Activated CD8-positive, alpha-beta memory T cell treated with anti-CD3 and anti-CD28 coated beads for 36 hours (primary cell): ENCODE data around the gene S100A2. TPM values are rescaled to one million over a fixed set of nuclear protein-coding genes. Genes with fewer than 3 reads are reported as not detected.

ENCODE experiments used
- CTCF ChIA-PET: fragments of 350-600 bp; sonication (Branson Sonifier 250); formaldehyde crosslinking; loops from one replicate; lab custom pipeline; 2021; ENCODE audit warnings: antibody characterized with exemption; lab: Charles Lee
- POLR2A ChIA-PET: fragments of 350-600 bp; sonication (Branson Sonifier 250); formaldehyde crosslinking; loops from one replicate; lab custom pipeline; 2021; ENCODE audit warnings: antibody characterized with exemption; lab: Charles Lee
- total RNA-seq, 2 experiments: library from RNA; stranded (reverse); gene quantifications; one replicate each; pipeline ENCODE4 v1.2.3, GENCODE V29; 2021

S100A2 gene
- total RNA-seq, result 1 to 10 TPM; 1.2 to 1.6 TPM

DNA sequence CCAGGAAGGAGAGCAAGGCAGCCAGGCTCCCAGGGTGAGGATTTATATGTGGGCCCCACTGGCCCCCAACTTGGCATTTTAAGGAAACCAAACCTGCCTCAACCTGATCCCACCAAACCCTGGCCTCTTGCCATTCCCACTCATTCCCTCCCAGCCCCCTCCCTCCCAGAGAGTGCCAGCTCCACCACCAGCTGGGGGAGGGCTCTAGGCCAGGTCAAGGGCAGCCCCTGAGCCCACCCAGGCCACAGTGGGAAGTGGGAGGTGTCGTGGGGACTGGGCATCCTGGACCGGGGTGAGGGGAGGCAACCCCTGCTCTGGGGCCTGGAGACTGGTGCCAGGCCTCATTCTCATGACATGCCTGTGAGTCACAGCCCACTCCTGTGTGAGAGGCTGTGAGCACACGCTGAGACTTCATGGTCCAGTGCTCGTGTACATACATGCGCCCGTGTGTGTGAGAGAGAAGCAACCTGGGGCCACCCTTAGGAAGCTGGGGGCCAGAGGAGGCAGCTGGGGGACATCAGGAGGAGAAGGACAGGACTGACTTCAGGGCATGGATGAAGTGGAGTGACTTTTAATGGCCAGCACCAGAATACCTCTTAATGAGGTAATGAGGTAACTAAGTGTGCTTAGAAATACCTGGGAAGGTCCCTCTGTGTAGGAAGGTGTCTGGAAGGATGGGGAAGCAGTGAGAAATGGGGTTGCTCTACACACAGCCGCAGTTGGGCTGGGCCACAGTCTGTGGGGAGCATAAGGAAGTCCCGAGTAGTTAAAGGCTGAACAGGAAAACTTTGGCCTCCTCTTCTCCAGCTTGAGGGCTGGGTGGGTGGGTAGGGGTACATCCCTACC lies at the start of gene S100A2:
TSS of gene S100A2 (minus strand) at position 316 of the 846 bp plus-strand sequence. CDS start 1,967 bp downstream, outside the sequence.
- ChIA-PET CTCF (interaction anchor here (0.7 to 2.1 kb wide), 9 partner anchors 10 to 70 kb away, joined by 3 to 22 read pairs (median 4); partner anchors contain the start of genes S100A4 and S100A6), POLR2A (interaction anchor here (1.0 to 1.5 kb wide), 4 partner anchors 21 to 70 kb away, joined by 3 to 17 read pairs (median 8); partner anchors contain the start of genes CHTOP, S100A4 and S100A6)

DNA sequence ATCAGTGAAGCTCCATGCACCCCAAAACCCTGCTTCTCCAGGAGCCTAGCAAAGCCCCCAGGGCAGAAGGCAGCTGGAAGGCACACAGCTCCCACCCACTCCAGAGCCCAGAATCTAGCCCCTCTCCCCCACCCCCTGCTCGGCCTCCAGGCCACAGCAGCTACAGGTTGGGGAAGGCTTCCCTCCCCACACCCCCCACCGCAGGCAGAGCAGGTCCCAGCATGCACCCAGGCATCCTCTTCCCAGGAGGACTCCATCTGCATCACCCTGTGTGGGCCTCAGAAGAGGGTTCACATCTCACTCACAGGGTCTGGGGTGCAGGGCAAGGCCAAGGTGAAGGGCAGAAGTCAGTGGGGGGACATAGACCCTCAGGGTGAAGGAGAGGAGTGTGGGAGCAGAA lies 49.8 kb upstream of the S100A2 start:
- POLR2A ChIA-PET, result interaction anchor here (1.2 kb wide), 1 partner anchor 18 kb away, joined by 3 read pairs; the partner anchor contains the start of gene CHTOP
- CTCF ChIA-PET, result no interaction called here

DNA sequence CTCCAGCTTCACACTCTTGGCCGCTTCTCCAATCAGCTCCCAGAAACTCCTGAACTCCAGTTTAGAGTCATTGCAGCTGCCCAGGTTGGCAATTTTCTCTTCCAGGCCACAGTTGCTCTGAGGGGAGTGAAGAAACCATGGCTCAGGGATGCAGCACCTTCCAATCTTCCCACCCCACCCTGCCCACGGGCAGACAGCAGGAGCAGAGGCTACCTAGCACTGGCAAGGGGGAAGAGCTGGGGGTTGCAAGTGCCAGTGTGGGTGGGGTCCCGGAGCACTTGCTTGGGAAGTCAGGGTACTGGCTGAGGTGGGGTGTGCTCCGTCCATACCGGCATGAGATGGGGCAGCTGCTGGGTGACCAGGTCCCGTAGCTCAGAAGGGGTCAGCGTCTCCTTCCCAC lies 49.3 kb upstream of the S100A2 start:
- POLR2A ChIA-PET, result no interaction called here
- CTCF ChIA-PET, result no interaction called here

DNA sequence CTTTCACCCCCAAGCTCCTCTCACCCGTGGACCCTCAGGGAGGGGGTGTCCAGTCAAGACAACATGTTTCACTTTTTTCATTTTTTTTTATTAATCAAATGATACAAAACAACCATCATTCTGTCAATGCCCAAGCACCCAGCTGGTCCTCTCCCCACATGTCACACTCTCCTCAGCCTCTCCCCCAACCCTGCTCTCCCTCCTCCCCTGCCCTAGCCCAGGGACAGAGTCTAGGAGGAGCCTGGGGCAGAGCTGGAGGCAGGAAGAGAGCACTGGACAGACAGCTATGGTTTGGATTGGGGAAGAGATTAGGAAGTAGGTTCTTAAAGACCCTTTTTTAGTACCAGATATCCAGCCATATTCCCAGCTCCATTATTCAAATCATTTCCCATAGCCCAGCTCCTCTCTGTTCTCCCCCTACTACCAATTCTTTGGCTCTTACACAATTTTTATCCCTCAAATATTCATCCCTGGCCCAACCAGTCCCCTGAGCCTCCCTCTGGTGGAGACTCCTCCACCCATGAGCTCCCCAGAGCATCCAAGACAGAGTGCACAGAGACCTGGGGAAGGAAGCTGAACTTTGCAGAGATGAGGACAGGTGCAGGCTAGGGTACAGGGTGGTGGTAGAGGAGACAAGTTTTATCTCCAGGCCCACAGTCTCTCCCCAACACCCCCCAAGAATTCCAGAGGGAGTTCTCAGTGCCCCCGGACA lies 48.7 kb upstream of the S100A2 start:
- ChIA-PET CTCF (no interaction called here), POLR2A (no interaction called here)

DNA sequence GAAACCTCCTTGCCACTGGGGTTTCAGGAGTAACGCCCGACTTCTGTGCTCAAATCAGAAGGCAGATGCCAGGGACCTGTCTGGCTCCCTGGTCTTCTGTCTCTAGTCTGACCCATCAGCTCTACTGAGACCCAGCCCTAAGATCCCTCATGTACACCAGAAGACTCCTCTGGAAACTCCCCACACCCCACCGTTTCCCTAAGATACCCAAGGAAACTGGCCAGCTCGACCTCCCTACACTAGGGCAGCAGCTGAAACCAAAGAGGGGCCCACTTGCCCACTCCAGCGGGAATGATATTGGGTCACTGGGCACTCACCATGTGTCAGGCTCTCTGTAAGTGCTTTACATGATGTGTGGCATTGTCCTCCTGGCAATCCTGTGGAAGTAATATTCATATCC lies 47.8 kb upstream of the S100A2 start:
- CTCF ChIA-PET, result no interaction called here

DNA sequence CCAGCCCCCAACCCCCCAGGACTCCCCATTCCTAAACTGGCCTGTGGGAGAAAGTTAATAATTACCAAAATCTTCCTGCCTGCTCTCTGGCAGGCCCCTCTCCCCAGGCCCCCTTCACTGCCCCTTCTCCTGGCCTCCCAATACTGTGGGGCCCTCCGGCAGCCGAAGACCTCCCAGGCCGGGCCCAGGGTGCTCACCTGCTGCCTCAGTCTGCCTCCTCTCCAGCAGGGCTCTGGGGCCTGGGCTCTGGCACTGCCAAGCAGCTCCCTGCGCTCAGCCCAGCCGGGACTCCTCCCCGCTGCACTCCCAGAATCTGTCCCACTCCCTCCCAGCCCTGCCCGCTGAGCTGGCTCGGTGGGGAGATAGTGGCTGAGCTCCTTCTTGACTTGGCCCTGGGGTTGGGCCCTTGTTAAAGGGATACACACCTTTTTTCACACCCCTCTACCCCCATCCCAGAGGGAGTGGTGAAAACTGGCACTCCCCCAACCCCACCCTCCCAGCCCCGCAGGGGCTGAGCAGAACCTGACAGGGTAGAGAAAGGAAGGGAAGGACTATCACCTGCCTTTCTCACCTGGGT lies 47.2 kb upstream of the S100A2 start, which contains the start of gene S100A16:
TSS of gene S100A16 (minus strand) at position 383 of the 577 bp plus-strand sequence. CDS start 4,986 bp downstream, outside the sequence.
- ChIA-PET POLR2A (no interaction called here), CTCF (no interaction called here)

More for the DNA sequence above, 47.8 kb upstream of the S100A2 start:
- POLR2A ChIA-PET, result no interaction called here

DNA sequence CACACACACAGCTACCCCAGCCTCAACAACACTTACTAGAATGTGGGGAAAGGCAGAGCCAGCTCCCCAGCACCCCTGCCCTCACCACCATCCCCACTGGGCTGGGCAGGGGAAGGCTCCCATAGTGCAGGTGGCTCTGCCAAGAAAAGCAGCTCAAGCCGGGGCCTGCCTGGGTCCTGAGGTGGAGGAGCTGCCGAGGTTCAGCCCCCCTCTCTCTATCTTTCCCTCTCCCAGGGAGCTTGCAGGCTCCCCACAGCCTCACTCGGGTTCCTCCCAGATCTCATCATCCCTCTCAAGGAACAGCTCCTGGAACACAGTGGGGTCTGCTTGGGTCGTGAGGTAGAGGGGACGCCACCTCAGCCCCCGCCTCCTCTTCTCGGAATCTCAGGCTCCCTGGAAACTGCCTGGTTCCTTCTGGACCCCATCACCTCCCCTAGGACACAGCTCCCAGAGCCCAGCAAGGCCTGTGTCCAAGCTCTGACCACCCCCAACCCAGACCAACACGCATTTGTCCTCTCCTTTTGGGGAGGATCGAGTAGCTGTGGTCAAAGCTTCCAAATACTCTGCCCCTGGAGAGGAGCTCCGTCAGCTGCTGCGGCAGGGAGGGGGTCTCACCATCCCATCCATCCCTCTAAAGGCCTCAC lies 46.6 kb upstream of the S100A2 start:
- CTCF ChIA-PET, result interaction anchor here (1.3 kb wide), 1 partner anchor 10 kb away, joined by 4 read pairs; no protein-coding TSS in a partner anchor
- POLR2A ChIA-PET, result no interaction called here

DNA sequence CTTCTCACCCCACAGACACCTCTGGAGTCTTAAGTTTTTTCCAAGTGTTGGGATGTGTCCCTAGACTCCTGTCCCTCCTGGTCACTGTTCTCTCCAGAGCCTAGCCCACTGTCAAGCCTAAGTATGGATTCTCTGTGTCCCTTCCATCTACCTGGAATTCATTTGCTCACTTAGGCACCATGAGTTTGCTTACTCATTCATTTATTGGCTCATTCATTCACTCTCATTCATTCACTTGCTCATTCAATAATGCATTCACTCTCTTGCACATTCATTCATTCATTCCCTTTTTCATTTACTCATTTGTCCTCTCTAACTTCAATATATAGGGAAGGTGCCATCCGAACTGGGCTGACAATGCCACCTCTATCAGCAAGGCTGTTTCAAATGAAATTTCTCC lies 45.7 kb upstream of the S100A2 start:
- ChIA-PET CTCF (interaction anchor here (1.3 kb wide), 1 partner anchor 11 kb away, joined by 4 read pairs; no protein-coding TSS in a partner anchor), POLR2A (no interaction called here)

DNA sequence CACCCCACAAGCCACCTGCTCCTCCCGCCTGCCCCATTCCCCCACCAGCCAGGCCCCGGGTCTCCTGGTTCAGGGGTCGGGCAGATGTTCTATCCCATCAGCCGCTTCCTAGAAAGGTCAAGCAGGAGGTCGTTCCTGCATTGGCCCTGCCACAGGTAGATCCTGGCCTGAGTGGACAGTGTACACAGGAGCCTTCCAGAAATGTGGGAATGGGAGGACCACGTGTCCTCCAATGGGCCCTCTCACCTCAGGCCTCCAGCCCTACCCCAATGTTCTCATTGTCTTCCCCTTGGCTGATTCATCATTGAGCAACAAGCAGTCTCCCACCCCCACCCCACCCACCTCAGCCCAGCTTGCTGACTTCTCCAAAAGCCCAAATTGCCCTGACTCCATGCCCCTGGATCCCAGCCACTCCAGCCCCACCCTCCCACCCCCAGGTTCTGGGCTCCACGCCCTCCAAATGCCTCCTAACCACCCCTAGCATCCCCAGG lies 45.2 kb upstream of the S100A2 start:
- ChIA-PET POLR2A (no interaction called here), CTCF (no interaction called here)

DNA sequence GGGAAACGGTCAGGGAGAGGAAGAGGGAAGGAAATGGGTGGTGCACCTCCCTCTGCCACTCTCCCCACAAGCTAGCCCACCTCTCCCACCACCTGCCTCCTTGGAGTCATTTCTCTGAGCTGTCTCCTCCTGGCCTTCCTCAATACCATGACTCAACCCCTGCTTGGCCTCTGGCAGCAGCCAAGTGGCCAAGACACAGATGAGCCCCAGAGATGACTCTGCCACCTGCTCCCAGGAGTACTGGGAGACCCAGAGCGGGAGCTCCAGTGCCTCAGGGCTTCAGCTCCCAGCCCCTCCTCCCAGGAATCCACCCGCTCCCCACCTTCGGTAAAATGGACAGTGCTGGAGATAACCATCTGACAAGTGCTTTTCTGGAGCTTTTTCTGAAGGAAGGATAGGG lies 44.7 kb upstream of the S100A2 start:
- POLR2A ChIA-PET, result no interaction called here
- CTCF ChIA-PET, result no interaction called here

DNA sequence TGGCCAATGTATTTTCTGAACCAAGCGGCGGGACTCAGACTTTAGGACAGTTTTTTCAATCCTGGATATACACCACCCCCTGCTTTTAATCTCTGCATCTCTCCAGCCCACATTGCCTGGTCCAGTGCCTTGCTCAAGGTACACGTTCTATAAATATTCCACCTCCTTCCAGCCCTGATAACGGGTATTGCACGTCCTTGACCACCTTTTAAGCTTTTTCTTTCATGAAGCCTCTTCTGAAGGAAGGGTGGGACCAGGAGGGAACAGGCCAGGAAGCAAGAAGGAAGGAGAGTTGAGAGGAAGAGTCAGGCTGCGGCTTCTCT lies 43.9 kb upstream of the S100A2 start:
- ChIA-PET CTCF (no interaction called here), POLR2A (no interaction called here)

DNA sequence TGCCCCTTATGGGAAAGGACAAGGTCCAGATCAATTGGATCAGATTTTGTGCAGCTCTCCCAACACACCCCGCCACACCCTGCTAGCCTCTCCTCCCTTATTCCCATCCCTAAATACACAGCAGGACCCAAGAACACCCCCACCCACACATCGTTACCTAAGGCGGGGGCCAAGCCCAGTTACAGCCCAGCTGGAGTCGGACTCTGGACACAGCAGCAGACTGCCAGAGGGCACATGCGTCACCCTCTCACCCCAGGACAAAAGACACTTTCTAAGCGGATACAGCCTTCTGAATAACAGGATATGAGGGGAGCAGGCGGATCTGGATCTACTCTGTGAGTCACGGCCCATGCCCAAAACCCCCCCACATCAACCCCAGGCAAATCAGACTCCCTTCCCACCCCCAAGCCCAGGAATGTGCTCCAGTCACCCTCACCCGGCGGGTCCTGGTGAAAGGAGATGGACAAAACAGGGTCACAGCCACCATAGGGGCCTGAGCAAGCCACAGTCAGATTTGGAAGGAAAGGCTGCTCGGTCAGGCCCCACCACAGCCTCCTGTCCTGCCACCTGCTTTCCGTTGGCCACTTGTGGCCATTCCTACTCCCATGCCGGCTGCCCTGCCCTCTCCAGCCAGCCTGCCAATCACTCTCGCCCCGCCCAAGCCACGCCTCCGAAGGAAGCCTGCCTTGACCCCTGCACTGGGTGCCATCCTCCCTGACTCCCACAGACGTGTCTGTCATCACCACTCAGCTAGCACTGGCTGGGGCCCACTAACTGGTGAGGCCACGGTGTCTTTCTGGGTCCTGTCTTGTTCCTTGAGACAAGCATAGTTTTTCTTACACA lies 43.3 kb upstream of the S100A2 start:
- ChIA-PET POLR2A (no interaction called here), CTCF (no interaction called here)

DNA sequence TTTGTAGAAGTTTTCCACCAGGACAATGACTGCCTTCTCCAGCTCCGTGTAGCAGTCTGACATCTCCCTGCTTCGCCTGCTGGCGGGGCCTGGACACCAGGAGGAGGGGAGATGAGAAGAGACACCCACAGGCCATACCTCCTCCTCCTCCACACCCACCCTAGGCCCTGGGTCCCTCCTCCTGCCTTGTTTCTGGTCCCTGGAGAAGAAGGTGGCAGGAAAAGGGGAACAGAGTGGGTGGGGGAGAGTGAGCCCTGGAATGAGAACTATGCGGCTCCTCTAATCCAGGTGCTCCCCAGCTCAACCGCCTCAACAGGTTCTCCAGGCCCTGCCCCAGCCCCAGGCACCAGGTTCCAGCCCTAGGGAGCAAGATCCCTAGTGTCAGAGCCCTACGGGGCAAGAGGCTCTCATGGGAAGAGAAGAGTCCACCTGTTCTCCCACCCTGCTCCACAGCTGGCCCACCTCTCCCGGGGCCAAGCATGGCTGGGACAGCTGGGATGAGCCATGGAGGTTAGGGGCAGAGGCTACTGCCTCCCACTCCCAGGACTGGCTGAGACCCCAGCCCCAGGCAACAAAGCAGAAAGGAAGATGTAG lies 42.5 kb upstream of the S100A2 start:
- ChIA-PET CTCF (interaction anchor here (1.0 kb wide), 1 partner anchor 97 kb away, joined by 3 read pairs; no protein-coding TSS in a partner anchor), POLR2A (no interaction called here)

DNA sequence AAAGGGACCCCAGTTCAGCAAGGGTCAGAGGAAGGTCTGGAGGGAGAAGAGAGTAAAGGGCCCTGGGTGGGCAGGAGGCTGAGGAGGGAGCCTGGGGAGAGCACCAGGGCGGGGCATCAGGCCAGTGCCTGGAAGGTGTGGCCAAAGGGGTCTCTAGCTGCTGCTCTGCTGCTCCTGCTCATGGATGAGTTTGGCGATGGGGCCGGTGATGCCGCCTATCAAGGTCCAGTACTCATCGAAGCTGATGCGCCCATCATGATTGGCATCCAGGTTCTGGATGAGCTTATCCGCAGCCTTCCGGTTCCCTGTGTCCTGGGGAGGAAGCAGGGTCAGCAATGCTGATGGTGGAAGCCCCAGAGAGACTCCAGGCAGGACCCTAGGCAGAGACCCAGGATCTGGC lies 41.7 kb upstream of the S100A2 start:
- ChIA-PET POLR2A (no interaction called here), CTCF (interaction anchor here (1.0 kb wide), 1 partner anchor 97 kb away, joined by 3 read pairs; no protein-coding TSS in a partner anchor)

DNA sequence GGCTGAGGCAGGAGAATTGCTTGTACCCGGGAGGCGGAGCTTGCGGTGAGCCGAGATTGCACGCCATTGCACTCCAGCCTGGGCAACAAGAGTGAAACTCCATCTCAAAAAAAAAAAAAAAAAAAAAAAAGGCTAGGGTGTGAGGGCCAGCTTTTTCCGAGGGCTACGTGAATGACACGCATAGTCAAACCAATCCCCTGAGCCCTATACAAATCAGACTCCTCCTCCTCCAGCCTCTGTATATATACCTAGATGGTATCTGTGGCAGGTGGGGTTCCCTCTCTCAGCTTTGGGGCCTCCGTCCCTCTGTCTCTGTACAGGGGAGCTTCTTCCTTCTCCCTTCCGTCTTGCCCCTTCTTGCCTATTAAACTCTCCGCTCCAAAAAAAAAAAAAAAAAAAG lies 40.5 kb upstream of the S100A2 start:
- POLR2A ChIA-PET, result no interaction called here
- CTCF ChIA-PET, result interaction anchor here (0.7 kb wide), 1 partner anchor 34 kb away, joined by 4 read pairs; no protein-coding TSS in a partner anchor

DNA sequence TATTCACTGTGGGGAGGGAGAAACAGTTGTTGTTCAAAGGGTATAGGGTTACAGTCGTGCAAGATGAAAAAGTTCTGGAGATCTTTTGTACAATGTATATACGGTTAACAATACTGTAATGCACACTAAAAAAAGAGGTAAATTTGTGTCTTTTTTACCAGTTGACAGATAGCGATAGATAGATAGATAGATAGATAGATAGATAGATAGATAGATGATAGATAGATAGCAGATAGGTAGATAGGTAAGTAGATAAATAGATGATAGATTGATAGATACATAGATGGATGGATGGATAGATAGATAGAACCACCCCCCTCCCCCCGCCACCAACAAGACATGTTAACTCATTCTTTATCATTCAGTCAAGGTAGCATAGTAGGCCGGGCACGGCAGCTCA lies 37.1 kb upstream of the S100A2 start:
- POLR2A ChIA-PET, result no interaction called here
- CTCF ChIA-PET, result no interaction called here

DNA sequence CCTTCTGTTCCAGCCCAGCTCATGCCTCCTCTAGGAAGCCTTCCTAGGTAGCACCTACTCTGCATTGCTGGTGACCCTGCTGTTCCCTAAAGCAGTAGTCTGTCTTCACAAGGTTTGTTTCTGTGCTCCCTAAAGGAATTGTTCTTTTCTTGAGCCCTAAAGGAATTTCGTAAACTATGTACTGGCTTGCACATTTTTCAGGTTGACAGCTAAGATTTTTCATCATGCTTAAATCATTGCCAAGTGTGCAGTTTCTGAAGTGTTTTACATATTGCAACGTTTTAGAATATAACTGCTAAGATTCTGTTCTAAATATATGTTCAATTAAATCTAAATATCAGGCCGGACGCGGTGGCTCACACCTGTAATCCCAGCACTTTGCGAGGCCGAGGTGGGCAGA lies 34.2 kb upstream of the S100A2 start:
- ChIA-PET POLR2A (no interaction called here), CTCF (interaction anchor here (0.6 kb wide), 1 partner anchor 95 kb away, joined by 3 read pairs; no protein-coding TSS in a partner anchor)
